ENCODE measurements around the gene NTSR2.

The NTSR2 gene

DNA sequence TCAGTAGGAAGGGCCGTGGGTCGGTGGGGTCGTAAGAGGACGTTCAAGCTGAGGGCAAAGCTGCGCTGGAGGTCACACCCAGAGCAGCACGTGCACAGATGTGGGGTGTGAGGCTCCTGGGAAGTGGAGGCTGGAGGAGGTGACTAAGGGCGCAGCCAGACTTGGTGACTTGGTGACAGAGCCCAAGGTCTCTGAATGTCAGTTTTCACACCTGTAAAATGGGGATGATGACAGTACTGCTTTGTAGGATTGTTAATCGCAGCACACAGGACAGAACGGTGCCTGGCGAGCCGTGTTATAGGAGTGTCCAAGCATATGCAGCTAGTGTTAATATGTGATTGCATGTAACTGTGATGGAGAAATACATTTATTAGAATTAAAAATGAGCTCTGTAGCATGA lies 40.8 kb downstream of the NTSR2 start:
- peaks cover 28% of the 10 kb centered on the region for H3K36me3 ChIP-seq (ENCODE audit: control insufficient read depth, insufficient read depth, low read length)
- no peaks in the 10 kb centered on the region for H3K9me3 ChIP-seq (ENCODE audit: control insufficient read depth, insufficient read depth, low read length)
- H3K4me1 ChIP-seq (ENCODE audit: control insufficient read depth, insufficient read depth, low read length): no peaks in the 10 kb centered on the region
- no peak overlapping the region for H3K4me3 ChIP-seq (ENCODE audit: low read depth, low read length)
- H3K27me3 ChIP-seq (ENCODE audit: control insufficient read depth, insufficient read depth, low read length): no peaks in the 10 kb centered on the region
- H3K9ac ChIP-seq (ENCODE audit: low read depth, low read length): no peak overlapping the region

DNA sequence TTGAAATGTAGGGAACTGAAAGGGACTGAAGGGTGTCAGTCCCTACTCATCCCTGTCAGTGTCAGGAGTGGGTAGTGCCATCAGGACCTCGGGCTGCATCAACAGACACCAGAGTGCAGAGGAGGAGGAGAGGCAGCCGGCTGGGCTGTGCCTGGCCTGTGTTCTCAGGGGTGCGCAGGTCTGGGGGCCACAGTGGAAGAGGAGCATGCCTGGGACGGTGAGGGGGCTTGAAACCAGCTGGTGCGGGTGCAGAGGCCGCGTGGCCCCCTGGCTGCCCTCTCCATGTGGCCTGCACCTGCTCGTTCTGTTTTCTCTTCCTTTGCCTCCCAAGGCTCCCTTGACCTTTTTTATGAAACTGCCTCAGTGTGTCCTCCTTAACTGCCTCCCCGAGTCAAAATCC lies 41.3 kb downstream of the NTSR2 start:
- H3K4me1 ChIP-seq (ENCODE audit: control insufficient read depth, insufficient read depth, low read length): no peaks in the 10 kb centered on the region
- no peak overlapping the region for H3K9ac ChIP-seq (ENCODE audit: low read depth, low read length)
- no peaks in the 10 kb centered on the region for H3K27me3 ChIP-seq (ENCODE audit: control insufficient read depth, insufficient read depth, low read length)
- no peak overlapping the region for H3K4me3 ChIP-seq (ENCODE audit: low read depth, low read length)
- H3K36me3 ChIP-seq (ENCODE audit: control insufficient read depth, insufficient read depth, low read length): peaks cover 28% of the 10 kb centered on the region
- H3K9me3 ChIP-seq (ENCODE audit: control insufficient read depth, insufficient read depth, low read length): no peaks in the 10 kb centered on the region

DNA sequence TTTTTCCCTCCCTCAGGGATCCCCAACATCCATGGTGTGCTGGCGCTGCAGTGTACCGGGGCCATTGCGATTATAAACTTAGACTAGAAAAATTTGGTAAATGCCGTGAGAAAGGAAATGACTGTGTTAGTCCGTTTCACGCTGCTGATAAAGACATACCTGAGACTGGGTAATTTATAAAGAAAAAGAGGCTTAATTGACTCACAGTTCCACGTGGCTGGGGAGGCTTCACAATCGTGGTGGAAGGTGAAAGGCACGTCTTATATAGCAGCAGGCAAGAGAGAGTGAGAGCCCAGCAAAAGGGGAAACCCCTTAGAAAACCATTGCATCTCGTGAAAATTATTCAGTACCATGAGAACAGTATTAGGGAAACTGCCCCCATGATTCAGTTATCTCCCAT lies 44.3 kb downstream of the NTSR2 start:
- Histone ChIP-seq H3K4me1 (ENCODE audit: control insufficient read depth, insufficient read depth, low read length) (no peaks in the 10 kb centered on the region), H3K9me3 (ENCODE audit: control insufficient read depth, insufficient read depth, low read length) (no peaks in the 10 kb centered on the region), H3K36me3 (ENCODE audit: control insufficient read depth, insufficient read depth, low read length) (peaks cover 27% of the 10 kb centered on the region), H3K9ac (ENCODE audit: low read depth, low read length) (no peak overlapping the region), H3K4me3 (ENCODE audit: low read depth, low read length) (no peak overlapping the region), H3K27me3 (ENCODE audit: control insufficient read depth, insufficient read depth, low read length) (no peaks in the 10 kb centered on the region)

DNA sequence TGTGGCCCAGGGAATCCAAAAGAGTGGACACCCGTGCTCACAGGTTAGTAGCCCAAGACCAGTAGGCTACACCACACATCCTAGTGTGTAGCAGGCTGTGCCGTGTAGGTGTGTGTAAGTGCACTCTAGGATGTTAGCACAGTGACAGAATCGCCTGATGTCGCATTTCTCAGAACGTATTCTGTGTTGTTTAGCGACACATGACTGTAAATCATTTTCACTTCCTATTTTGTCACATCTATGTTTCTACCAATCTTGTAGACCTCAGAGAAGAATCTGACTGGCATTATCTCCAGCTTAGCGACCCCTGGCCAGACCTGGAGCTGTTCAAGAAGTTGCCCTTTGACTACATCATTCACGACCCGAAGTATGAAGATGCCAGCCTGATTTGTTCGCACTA lies 45.1 kb downstream of the NTSR2 start:
- Histone ChIP-seq H3K4me3 (ENCODE audit: low read depth, low read length) (no peak overlapping the region), H3K4me1 (ENCODE audit: control insufficient read depth, insufficient read depth, low read length) (no peaks in the 10 kb centered on the region), H3K9me3 (ENCODE audit: control insufficient read depth, insufficient read depth, low read length) (no peaks in the 10 kb centered on the region), H3K27me3 (ENCODE audit: control insufficient read depth, insufficient read depth, low read length) (no peaks in the 10 kb centered on the region), H3K36me3 (ENCODE audit: control insufficient read depth, insufficient read depth, low read length) (peaks cover 25% of the 10 kb centered on the region), H3K9ac (ENCODE audit: low read depth, low read length) (no peak overlapping the region)

DNA sequence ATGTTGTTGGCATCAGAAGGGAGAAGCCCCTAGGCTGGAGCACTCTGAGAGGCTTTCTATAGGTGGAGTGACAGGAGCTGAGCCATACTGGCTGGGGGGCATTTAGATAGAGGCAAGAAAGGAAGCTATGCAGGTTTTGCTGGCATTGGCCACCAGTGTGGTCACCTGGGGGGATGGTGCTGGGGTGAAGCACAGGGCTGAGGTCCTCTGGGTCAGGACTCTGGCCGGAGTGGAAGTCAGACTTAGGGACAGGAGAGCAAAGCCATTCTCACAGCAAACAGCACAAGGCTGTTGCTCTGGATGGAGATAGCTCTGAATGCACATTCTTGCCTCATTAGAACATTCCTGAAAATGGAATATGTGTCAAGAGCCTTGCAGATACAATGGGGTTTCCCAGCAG lies 47.4 kb downstream of the NTSR2 start:
- Histone ChIP-seq H3K4me1 (ENCODE audit: control insufficient read depth, insufficient read depth, low read length) (no peaks in the 10 kb centered on the region), H3K27me3 (ENCODE audit: control insufficient read depth, insufficient read depth, low read length) (no peaks in the 10 kb centered on the region), H3K4me3 (ENCODE audit: low read depth, low read length) (no peak overlapping the region), H3K9me3 (ENCODE audit: control insufficient read depth, insufficient read depth, low read length) (no peaks in the 10 kb centered on the region), H3K9ac (ENCODE audit: low read depth, low read length) (no peak overlapping the region), H3K36me3 (ENCODE audit: control insufficient read depth, insufficient read depth, low read length) (peaks cover 24% of the 10 kb centered on the region)

DNA sequence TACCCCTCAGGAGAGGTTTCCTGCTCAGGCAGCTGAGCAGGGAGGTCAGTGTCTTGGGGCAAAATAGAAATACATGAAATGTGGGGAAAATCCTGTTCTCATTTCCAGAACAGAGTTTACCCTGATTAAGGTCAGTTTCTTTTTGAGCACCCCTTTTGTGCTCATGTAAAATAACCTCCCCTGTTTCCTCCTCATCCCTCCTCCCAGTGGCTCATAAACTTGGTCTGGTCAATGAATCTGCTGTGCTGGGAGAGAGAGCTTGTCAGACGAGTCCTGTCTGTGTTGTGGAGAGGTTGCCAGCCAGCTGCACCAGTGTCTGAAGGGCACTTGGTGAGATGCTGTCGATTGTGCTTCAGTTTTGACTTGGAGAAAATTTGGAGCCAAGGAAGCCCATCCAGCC lies 48.6 kb downstream of the NTSR2 start:
- no peaks in the 10 kb centered on the region for H3K9me3 ChIP-seq (ENCODE audit: control insufficient read depth, insufficient read depth, low read length)
- no peak overlapping the region for H3K9ac ChIP-seq (ENCODE audit: low read depth, low read length)
- H3K4me1 ChIP-seq (ENCODE audit: control insufficient read depth, insufficient read depth, low read length): no peaks in the 10 kb centered on the region
- H3K36me3 ChIP-seq (ENCODE audit: control insufficient read depth, insufficient read depth, low read length): peaks cover 17% of the 10 kb centered on the region
- H3K27me3 ChIP-seq (ENCODE audit: control insufficient read depth, insufficient read depth, low read length): no peaks in the 10 kb centered on the region
- H3K4me3 ChIP-seq (ENCODE audit: low read depth, low read length): no peak overlapping the region

DNA sequence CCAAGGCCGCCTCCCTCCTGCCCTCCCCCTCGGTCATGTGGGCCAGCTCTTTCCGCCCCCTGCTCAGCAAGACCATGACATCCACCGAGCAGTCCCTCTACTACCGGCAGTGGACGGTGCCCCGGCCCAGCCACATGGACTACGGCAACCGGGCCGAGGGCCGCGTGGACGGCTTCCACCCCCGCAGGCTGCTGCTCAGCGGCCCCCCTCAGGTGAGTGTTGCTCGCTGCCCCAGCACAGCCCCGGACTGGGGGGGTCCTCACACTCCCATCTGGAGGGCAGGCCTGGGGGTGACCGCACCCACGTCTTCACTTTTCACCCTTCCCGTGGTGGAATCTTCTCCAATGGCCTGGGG lies 51.3 kb downstream of the NTSR2 start:
- Histone ChIP-seq H3K4me1 (ENCODE audit: control insufficient read depth, insufficient read depth, low read length) (no peaks in the 10 kb centered on the region), H3K36me3 (ENCODE audit: control insufficient read depth, insufficient read depth, low read length) (peaks cover 21% of the 10 kb centered on the region), H3K27me3 (ENCODE audit: control insufficient read depth, insufficient read depth, low read length) (no peaks in the 10 kb centered on the region), H3K9ac (ENCODE audit: low read depth, low read length) (no peak overlapping the region), H3K4me3 (ENCODE audit: low read depth, low read length) (no peak overlapping the region), H3K9me3 (ENCODE audit: control insufficient read depth, insufficient read depth, low read length) (no peaks in the 10 kb centered on the region)

DNA sequence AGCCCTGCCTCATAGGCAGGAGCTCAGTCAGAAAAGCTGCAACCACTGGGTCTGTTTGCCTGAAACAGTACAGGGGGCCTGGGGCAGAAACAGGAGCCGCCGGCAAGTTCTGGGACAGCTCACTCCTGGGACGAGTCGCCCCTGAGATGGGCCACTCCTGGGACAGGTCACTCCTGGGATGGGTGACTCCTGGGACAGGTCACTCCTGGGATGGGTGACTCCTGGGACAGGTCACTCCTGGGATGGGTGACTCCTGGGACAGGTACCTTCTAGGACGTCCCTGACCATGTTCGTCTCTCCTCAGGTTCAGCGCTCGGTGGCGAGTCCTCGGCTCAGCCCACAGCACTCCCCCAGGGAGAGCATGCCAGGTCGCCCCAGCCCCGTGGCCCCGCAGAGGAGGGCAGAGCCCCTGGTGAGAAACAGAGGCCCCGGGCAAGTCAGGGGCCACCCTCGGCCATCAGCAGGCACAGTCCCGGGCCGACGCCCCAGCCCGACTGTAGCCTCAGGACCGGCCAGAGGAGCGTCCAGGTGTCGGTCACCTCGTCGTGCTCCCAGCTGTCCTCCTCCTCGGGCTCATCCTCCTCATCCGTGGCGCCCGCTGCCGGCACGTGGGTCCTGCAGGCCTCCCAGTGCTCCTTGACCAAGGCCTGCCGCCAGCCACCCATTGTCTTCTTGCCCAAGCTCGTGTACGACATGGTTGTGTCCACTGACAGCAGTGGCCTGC lies 51.8 kb downstream of the NTSR2 start:
- no peaks in the 10 kb centered on the region for H3K9me3 ChIP-seq (ENCODE audit: control insufficient read depth, insufficient read depth, low read length)
- peaks cover 25% of the 10 kb centered on the region for H3K36me3 ChIP-seq (ENCODE audit: control insufficient read depth, insufficient read depth, low read length)
- H3K4me3 ChIP-seq (ENCODE audit: low read depth, low read length): no peak overlapping the region
- no peaks in the 10 kb centered on the region for H3K27me3 ChIP-seq (ENCODE audit: control insufficient read depth, insufficient read depth, low read length)
- H3K9ac ChIP-seq (ENCODE audit: low read depth, low read length): no peak overlapping the region
- H3K4me1 ChIP-seq (ENCODE audit: control insufficient read depth, insufficient read depth, low read length): no peaks in the 10 kb centered on the region

DNA sequence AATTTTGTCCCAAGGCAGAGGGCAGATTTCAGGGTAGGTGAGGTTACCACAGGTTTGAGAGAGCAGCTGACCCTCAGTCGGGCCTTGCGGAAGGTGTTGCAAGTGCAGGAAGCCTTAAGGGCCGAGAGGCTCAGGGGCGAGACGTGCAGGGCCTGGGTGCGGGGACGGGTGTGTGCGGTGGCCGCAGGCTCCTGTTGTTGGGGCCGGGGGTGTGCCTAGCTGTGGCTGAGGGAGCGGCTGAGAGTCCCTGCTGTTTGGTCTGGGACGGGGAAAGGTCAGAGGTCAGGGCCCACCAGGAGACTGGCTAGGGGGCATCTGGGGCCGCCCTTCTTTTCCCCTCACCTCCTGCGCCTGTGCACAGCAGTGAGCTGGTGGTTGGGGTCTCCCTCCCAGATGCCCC lies 52.5 kb downstream of the NTSR2 start:
- Histone ChIP-seq H3K9me3 (ENCODE audit: control insufficient read depth, insufficient read depth, low read length) (no peaks in the 10 kb centered on the region), H3K4me3 (ENCODE audit: low read depth, low read length) (no peak overlapping the region), H3K27me3 (ENCODE audit: control insufficient read depth, insufficient read depth, low read length) (no peaks in the 10 kb centered on the region), H3K9ac (ENCODE audit: low read depth, low read length) (no peak overlapping the region), H3K36me3 (ENCODE audit: control insufficient read depth, insufficient read depth, low read length) (peaks cover 30% of the 10 kb centered on the region), H3K4me1 (ENCODE audit: control insufficient read depth, insufficient read depth, low read length) (no peaks in the 10 kb centered on the region)

DNA sequence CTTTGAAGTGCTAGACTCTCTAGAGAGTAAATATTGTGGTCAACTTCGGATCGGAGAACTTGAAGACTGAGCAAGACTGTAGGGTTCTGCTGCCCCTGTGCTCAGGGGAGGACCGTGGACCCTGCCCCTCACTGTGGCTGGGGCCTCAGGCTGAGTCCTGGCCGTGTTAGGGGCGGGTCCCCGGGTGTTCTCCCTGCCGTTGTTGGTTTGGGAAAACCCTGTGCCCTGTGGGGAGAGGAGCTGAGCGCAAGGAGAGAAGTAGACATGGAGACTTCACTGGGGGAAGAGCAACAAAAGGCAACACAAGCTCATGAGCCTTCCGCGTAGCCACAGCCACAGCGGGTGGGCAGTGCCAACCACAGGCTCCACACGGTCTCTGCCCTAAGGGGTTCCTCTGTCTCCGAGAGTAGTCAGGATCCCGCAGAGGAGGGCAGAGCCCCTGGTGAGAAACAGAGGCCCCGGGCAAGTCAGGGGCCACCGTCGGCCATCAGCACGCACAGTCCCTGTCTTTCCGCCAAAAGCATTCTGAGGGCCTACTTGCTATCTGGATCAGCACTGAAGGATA lies 53.1 kb downstream of the NTSR2 start:
- Histone ChIP-seq H3K9me3 (ENCODE audit: control insufficient read depth, insufficient read depth, low read length) (no peaks in the 10 kb centered on the region), H3K36me3 (ENCODE audit: control insufficient read depth, insufficient read depth, low read length) (peaks cover 32% of the 10 kb centered on the region), H3K9ac (ENCODE audit: low read depth, low read length) (no peak overlapping the region), H3K4me3 (ENCODE audit: low read depth, low read length) (no peak overlapping the region), H3K4me1 (ENCODE audit: control insufficient read depth, insufficient read depth, low read length) (no peaks in the 10 kb centered on the region), H3K27me3 (ENCODE audit: control insufficient read depth, insufficient read depth, low read length) (no peaks in the 10 kb centered on the region)

DNA sequence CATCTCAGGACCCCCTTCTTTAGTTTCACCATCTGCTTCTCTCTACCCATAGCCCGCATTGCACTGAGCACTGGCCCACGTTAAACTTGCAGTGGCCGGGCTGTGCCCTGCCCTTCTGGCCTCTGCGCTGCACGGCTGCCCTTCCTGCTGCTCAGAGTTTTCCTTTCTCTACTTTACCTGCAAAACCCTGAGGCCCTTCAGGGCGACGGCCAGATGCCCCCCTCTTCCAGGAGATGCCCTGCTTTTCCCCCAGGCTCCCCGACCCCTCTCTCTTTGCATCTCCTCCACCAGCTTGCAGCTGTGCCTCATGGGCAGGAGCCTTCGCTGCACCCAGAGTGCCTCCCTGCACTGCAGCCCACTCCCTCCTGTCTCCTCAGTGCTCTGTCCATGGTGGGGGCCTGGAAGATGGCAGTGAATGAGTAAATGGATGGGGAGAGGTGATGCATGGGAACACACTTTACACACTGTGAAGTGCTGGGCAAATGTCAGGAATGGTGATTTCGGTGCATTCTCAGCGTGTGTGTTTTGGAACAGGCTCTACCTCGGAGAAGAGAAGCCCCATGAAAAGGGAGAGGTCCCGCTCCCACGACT lies 53.8 kb downstream of the NTSR2 start:
- Histone ChIP-seq H3K36me3 (ENCODE audit: control insufficient read depth, insufficient read depth, low read length) (peaks cover 28% of the 10 kb centered on the region), H3K9ac (ENCODE audit: low read depth, low read length) (no peak overlapping the region), H3K4me3 (ENCODE audit: low read depth, low read length) (no peak overlapping the region), H3K27me3 (ENCODE audit: control insufficient read depth, insufficient read depth, low read length) (no peaks in the 10 kb centered on the region), H3K9me3 (ENCODE audit: control insufficient read depth, insufficient read depth, low read length) (no peaks in the 10 kb centered on the region), H3K4me1 (ENCODE audit: control insufficient read depth, insufficient read depth, low read length) (no peaks in the 10 kb centered on the region)

DNA sequence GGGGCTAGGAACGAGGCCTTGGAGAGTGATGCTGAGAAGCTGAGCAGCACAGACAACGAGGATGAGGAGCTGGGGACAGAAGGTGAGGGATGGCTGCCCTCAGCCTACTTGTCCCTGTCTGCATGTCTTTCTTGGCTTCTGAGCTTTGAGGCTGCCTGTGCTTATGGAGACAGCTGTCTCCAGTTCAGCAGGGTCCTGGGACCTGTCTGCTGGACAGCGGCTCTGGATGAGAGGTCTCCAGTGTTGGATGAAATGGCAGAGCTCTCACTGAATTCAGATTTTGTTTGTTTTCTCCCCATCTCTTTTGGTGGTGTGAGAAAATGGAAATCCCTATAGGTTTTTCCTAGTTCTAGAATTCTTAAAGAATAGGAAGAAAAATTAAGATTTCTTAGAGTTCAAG lies 54.8 kb downstream of the NTSR2 start:
- H3K9me3 ChIP-seq (ENCODE audit: control insufficient read depth, insufficient read depth, low read length): no peaks in the 10 kb centered on the region
- no peaks in the 10 kb centered on the region for H3K4me1 ChIP-seq (ENCODE audit: control insufficient read depth, insufficient read depth, low read length)
- no peak overlapping the region for H3K4me3 ChIP-seq (ENCODE audit: low read depth, low read length)
- no peaks in the 10 kb centered on the region for H3K27me3 ChIP-seq (ENCODE audit: control insufficient read depth, insufficient read depth, low read length)
- H3K36me3 ChIP-seq (ENCODE audit: control insufficient read depth, insufficient read depth, low read length): peaks cover 34% of the 10 kb centered on the region
- no peak overlapping the region for H3K9ac ChIP-seq (ENCODE audit: low read depth, low read length)

Measured in iPS-15b (cell line).